NT2/D1 (cell line): ENCODE data around the gene GOT1.

Experiments
- SUZ12 ChIP-seq: IDR thresholded peaks from 2 replicates; pipeline ENCODE4 v1.6.1; 2011; ENCODE audit not compliant: insufficient read length, insufficient read depth; ENCODE audit errors: extremely low read depth
- YY1 ChIP-seq: IDR thresholded peaks from 2 replicates; pipeline ENCODE4 v1.6.1; 2011; ENCODE audit not compliant: insufficient read length, insufficient read depth
- ZNF274 ChIP-seq: IDR thresholded peaks from 2 replicates; pipeline ENCODE4 v1.6.1; 2011; ENCODE audit warnings: mild to moderate bottlenecking, low read depth, low read length

GRCh38 chr10:99395750-99396445 is 34.5 kb downstream of the GOT1 start:
- TF ChIP-seq YY1 (no peak), SUZ12 (no peak), ZNF274 (no peak)
